HG02938 (cell line): ENCODE measurements around the gene GRK5.

Experiments used
- ATAC-seq: cut with Tn5 transposase; IDR thresholded peaks from one replicate; pipeline ENCODE4 v1.9.1; 2021; ENCODE audit warnings: mild to moderate bottlenecking, moderate library complexity; ENCODE audit not compliant: unreplicated experiment

The GRK5 gene

DNA sequence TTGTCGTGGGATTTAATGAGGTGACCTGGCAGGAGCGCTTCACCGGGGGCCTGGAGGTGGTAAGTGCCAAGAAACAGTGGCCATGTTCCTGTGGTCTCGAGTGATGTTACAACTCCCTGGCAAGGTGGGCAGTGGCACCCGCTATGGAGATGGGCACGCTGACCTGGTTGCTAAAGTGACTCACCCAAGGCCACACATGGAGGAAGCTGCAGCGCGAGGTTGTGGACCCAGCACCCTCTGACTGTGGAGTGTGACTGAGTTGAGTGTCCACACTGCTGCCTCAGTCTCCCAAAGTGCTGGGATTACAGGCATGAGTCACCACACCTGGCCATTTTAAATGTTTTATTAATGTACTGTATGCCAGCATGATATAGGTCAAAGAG, 261.9 kb downstream of the GRK5 start:
- no peak for ATAC-seq

DNA sequence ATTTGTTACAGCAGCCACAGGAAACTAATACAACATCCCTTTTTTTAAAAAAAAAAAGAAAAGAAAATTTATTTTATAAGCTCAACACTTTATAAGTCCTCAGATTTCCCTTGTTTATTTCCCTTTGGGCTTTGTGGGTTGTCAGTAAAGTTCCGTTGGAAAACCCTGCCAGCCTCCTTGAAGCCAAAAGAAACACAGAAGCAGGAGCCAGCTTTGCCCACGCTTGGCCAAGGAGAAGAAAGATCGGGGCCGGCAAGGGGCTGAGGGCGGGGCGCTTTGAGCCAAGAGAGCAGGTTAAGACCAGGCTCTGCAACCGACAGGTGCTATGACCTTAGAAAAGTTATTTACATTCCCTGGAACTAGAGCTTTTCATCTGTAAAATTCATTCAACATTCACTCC, 262.5 kb downstream of the GRK5 start:
- no peak for ATAC-seq

- ATAC-seq = no peak
Observed at GRCh38 chr10:119470920-119471702, 263.7 kb downstream of the GRK5 start.

GRCh38 chr10:119473771-119474170, 266.4 kb downstream of the GRK5 start:
- no peak for ATAC-seq

GRCh38 chr10:119474606-119475005, 267.2 kb downstream of the GRK5 start:
- ATAC-seq = no peak

GRCh38 chr10:119477444-119477843, 270.1 kb downstream of the GRK5 start:
- ATAC-seq = peak; percentile 61

- ATAC-seq = peak; percentile 63
Observed at GRCh38 chr10:119478111-119478802, 270.9 kb downstream of the GRK5 start.

DNA sequence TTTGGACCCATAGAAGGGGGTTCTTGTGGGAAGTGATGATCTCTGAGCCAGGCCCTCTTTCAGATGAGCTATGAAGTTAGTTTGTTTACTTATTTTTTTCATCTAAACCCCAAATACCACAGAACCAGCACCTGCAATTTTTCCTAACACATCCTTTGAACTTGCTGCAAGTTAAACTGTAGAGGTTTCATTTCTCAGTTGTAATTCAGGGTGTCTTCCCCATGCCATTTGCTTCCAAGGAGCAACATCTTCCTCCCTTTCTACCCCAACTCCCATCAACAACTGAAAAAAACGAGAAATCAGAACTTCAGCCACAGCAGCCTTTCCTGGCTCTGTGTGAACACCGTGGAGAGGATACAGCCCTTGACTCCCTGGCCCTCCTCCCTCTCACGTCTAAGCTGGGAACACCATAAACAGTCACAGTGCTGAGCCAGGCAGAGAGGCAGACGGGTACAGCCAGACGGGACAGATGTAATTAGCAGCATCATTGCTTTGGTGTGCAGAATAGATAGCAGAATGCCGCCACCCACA, 271.5 kb downstream of the GRK5 start:
- ATAC-seq = no peak

GRCh38 chr10:119479532-119479931, 272.2 kb downstream of the GRK5 start:
- ATAC-seq = no peak

DNA sequence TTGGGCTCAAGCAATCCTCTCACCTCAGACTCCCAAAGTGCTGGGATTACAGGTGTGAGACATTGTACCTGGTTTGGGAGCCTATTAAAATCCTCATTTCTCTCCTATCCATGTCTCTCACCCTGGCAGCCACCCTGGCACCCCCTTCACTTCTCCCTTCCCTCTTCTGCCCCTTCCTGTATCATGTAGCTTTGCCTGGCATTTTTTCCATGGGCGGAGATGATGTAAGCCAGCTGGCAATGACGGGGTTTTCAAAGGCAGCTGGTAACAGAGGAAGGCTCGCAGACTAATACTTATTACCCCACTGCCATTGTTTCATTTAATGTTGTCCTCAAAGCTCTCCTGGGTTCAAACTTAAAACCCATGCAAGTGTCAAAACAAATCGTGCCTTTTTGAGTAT, 273.3 kb downstream of the GRK5 start:
- no peak for ATAC-seq

- ATAC-seq = no peak
Observed at GRCh38 chr10:119481781-119482426, 274.5 kb downstream of the GRK5 start.

DNA sequence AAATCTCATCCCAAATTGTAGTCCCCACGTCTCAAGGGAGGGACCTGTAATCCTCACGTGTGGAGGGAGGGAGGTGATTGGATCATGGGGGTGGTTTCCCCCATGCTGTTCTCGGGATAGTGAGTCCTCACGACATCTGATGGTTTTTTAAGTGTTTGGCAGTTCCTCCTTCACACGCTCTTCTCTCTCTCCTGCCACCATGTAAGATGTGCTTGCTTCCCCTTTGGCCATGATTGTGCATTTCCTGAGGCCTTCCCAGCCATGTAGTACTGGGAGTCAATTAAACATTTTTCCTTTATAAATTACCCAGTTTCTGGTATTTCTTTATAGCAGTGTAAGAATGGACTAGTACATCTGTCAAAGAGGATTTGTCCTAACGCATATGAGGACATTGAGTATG, 275.6 kb downstream of the GRK5 start:
- ATAC-seq = no peak

DNA sequence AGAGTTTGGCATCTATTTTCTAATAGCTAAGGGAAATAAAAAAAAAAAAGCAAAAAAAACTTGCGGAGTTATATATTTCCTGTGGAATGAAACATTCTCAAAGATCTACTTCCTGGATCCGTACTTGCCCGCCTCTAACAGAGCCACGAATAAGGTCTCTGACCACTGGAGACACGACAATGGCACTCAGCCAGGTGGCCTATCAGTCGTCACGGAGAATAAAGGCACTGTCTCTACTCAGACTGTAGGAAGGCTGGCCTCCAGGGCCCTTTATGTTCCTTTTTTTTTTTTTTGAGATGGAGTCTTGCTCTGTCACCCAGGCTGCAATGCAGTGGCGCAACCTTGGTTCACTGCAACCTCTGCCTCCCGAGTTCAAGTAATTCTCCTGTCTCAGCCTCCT, 276.5 kb downstream of the GRK5 start:
- ATAC-seq = no peak

GRCh38 chr10:119488675-119489074, 281.3 kb downstream of the GRK5 start:
- no peak for ATAC-seq

DNA sequence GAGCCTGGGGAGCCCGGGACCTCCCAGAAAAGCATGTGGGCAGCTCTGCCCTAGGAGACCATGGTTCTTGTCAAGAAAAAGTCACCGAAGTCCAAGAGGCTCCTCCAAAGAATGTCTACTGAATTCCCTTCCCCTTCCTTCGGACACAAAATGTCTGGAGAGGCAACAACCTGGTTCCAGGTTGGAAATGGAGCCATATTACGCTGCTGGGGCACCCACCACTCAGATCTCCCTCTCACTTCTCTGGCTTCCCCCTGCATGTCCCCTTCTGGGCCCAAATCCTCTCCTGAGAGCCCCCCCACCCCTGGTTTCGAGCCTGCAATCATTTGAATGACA, 282.6 kb downstream of the GRK5 start:
- ATAC-seq = no peak

GRCh38 chr10:119491966-119492757, 284.8 kb downstream of the GRK5 start:
- no peak for ATAC-seq

DNA sequence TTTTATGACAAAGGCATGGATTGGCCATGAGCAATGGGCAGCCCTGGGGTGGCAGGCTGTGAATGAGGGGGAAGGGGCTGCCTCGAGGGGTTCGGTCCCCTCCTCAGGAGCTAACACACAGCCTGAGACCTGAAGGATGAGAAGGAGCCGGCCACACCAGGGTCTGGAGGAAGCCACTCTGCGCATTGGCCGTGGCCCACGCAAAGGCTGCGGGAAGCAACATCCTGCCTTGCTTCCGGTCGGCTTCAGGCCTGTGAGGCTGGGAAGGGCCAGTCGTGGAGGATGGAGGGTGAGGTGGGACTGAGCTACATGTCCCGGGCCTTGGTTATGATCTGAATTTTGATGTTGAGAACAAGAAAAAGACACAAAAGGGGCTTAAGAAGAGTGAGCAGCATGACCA, 285.8 kb downstream of the GRK5 start:
- ATAC-seq = no peak

GRCh38 chr10:119494236-119495020, 287.1 kb downstream of the GRK5 start:
- ATAC-seq = no peak

DNA sequence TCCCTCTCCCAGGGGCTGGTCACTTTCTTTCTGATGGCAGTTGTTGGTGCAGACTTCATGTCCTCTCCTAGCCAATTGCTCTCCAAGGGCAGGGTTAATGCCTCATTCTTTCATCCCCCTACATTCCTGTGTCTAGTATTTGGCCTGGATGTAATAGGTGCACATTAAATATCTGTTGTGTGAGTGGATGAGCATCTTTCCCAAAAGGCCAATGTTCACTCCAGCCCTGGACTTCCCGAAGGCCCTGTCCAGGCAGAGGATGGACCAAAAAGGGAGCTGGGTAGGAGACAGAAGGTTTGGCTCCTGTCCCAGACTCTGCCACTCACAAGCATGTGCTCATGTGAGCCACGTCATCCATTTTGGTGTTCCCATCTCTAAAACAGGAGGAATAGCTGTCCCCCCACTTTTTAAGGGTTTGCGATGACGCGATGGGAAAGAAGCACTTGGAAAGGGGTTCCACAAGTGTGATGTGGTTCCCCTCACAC, 287.7 kb downstream of the GRK5 start:
- no peak for ATAC-seq

GRCh38 chr10:119495545-119495944, 288.2 kb downstream of the GRK5 start:
- ATAC-seq = no peak
